Measurements from ENCODE around the gene SUMO3.

SUMO3 gene

DNA sequence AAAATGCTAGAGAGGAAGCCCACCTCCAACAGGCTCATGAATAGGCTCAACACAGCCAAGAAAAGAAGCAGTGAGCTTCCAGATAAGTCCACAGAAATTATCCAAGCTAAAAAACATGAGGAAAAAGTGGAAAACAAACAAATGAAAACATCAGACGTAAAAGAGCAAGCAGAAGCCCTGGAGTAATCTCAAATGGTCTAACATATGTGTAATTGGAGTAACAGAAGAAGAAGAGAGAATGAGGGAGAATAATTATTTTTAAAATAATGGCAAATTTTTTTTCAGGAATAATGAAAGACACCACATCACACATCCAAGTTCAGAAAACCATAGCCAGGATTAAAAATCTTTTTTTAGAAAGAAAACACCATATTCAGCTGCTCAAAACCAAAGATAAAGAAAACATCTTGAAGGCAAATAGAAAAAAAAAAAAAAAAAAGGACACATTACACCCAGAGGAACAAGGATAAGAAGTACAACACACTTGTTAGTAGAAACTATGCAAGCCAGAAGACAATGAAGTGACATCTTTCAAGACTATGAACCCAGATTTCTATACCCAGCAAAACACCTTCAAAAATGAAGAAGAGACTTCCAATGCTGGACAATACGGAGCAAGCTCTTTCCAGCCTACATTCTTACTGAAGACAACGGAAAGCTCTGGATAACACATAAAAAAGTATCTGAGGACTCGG is 10.6 kb upstream of the SUMO3 start:
- DNase-seq, result no peak

- no peak for DNase-seq
Observed at GRCh38 chr21:44823179-44823660, 5.4 kb upstream of the SUMO3 start.

DNA sequence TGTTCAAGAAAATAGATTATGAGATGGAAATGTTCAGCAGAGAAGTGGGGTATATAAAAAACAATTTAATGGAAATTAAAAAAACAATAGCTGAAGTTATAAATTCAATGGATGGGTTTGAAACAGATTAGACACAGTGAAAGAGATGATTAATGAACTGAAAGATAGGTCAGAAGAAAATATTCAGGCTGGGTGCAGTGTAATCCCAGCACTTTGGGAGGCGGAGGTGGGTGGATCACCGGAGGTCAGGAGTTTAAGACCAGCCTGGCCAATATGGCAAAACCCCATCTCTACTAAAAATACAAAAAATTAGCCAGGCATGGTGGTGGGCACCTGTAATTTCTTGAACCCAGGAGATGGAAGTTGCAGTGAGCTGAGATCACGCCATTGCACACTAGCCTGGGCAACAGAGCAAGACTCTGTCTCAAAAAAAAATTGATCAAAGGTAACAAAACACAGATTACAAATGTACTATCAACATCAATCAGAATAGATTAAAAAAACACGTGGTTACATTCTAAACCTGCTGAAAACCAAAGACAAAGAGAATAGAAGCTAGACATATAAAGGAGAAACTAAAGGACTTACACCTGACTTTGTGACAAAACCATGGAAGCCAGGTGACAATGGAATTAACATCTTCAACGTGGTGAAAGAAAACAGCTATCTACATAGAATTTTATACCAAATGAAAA is 4.8 kb upstream of the SUMO3 start:
- no peak for DNase-seq

- no peak for DNase-seq
Observed at GRCh38 chr21:44820851-44821250, 3.0 kb upstream of the SUMO3 start.

- no peak for DNase-seq
Observed at GRCh38 chr21:44819283-44820243, 1.7 kb upstream of the SUMO3 start.

DNA sequence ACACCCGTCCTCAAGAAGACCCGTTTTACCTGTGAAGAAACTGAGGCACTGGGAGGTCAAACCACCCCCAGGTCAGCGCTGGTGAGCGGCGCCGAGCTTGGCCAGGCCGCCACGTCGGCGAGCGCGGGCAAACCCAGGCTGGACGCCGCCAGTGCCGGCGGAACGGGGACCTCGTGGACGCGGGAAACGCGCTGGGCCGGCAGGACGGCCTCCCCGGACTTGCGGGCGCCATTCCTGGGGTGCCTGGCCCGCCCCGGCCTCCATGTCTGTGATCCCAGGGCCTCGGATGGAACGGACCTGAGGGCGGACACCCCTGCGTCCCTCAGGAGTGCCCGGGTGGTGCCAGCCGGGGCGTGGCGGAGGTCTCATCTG is 764 bp upstream of the SUMO3 start:
- no peak for DNase-seq

DNA sequence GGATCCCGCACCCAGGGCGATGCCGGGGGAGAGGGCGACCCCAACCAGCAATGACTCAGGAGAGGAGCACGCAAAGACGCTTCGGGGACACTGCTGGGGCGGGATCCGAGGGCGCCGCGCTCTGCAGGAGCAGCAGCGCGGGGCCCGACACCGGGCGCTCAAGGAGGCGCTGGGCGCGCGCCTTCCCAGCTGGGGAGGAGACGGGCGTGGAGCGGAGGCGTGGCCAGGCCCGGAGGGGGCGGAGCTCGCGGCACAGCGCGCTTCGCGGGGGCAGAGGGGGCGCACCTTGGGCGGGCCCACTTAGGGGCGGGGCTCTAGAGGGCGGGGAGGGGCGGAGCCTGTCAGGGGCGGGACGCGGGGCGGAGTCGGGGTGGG is 369 bp downstream of the SUMO3 start:
- DNase-seq, result peak; percentile 84 to 95 (median 87)

DNA sequence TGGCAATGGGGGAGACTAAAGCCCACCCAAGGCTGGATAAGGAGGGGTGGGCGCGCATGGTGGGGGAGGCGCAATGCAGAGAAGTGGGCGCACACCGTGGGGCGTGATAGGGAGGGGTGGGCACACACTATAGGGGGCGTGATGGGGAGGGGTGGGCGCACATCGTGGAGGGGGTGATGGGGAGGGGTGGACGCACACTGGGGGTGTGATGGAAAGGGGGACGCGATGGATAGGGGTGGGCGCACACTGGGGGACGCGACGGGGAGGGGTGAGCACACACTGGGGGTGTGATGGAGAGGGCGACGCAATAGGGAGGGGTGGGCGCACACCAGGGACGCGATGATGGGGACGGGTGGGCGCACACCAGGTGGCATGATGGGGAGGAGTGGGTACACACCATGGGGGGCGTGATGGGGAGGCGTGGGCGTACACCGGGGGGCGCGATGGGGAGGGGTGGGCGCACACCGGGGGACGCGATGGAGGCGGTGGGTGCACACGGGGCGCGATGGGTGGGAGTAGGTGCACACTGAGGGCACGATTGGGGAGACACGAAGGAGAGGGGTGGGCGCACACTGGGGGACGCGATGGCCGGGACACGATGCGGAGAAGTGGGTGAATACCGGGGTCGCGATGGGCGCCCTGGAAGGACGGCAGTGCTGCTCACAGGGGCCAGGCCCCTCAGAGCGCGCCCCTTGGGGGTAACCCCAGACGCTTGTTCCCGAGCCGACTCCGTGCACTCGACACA is 929 bp downstream of the SUMO3 start:
- DNase-seq, result no peak

DNA sequence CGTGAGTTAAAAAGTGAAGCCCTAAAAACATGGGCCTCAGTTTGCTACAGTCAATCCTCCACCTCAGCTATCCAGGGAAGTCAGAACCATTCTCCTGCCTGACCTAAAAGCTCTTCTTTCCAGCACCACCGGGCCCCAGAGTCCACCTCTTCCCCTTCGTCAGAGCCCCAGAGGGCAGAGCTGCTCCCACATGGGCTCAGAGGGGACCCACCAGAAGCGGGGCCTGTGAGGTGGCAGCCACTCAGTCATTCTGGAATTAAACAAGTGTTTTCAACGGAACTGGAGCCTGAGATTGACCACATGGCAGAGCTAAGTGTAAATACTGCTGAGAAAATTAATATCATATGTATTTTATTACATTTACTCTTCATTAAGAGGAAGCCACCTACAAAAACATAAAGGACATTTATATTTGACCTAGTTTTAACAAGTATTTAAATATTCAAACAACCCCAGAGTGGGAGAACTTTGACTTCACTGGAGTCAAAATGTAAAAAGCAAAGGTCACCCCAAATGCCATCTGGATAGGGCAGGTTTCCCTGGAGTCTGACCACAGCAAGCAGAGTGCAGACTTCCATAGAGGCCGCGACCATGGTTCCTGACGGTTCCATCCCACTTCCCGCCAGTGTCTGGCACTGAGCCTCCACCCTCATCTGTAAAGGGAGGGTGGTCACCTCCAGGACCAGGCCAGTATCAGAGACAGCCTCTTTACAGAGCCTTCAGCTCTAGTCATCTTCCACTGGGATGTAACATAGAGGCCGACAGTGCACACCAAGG is 1.8 kb downstream of the SUMO3 start:
- DNase-seq, result no peak

GRCh38 chr21:44815225-44815624 is 2.6 kb downstream of the SUMO3 start:
- DNase-seq, result no peak

GRCh38 chr21:44814498-44815023 is 3.3 kb downstream of the SUMO3 start:
- no peak for DNase-seq

GRCh38 chr21:44813727-44814126 is 4.1 kb downstream of the SUMO3 start:
- DNase-seq, result no peak

DNA sequence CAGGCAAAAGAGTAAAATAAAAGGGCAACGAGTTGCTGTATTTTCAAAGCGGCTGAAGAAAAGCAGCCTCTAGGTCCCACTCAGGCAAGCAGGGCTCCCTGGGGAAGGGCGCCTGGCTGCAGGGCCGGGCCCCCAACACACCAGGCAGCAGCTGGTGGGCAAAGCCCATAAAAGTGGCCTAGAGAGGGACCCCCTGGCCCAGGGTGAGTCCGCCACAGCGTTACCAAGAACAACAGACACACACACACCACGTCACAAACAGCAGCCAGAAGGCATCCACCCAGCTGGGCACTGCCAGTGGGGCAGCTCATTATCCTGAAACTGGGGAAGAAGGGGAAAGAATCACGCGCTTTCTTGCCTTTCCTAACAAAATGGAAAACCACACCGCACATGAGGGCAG is 4.7 kb downstream of the SUMO3 start:
- DNase-seq, result no peak

- DNase-seq, result no peak
Observed at GRCh38 chr21:44812640-44813039, 5.2 kb downstream of the SUMO3 start.

DNA sequence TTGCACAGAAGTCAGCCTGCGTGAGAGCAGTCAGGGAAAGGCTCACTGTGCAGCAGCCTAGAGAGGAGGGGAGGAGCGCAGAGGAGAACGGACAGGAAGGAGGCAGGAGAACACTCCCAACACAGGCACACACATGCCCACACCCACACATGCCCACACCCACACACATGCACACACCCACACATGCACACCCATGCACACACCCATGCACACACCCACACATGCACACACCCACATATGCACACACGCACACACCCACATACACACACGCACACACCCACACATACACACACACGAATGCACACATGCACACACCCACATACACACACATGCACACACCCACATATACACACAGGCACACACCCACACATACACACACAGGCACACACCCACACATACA is 7.1 kb downstream of the SUMO3 start:
- DNase-seq, result no peak

GRCh38 chr21:44805859-44806258 is 12.0 kb downstream of the SUMO3 start:
- no peak for DNase-seq

GRCh38 chr21:44805226-44805625 is 12.6 kb downstream of the SUMO3 start:
- DNase-seq, result no peak

GRCh38 chr21:44804762-44805161 is 13.1 kb downstream of the SUMO3 start:
- no peak for DNase-seq

- DNase-seq, result no peak
Observed at GRCh38 chr21:44803651-44804050, 14.2 kb downstream of the SUMO3 start.

DNA sequence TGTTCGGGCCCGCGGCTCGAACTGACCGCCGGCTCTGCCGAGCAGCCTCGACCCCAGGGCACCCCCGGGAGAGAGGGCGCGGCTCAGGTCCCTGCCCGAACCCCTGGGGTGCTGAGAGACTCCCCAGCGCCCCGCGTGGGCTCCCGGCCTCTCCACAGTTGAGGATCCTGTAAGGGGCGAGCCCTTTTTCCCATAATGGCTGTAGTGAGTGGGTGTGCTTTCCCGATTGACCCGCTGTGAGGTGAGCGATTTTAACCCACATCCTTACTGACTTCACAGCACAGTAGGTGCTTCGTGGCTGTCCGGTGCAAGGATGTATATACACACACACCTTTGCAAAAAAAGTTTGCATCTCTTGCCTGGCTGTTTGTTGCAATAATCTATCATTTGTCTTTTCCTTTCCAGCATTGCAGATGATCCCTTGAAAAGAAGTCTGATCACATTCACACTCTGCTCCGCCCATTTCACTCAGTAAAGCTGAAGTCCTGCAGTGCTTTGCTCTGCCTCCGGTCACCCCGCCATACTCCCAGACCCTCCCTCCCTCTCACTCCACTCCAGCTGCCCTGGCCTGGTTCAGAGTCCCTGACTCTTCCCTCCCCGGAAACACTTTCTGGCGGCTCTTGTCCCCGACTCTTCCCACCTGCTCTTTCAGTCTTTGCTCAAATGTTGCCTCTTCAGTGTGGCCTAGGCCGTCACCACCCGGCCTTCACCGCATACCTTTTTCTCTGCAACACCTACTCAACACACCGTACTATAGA is 15.3 kb downstream of the SUMO3 start:
- DNase-seq, result no peak

Data from activated naive CD4-positive, alpha-beta T cell (primary cell).